ENCODE results near the gene CFAP97D1.

Gene CFAP97D1

GRCh38 chr17:43834106-43834505, 53.9 kb downstream of the CFAP97D1 start:
- no peak for TF ChIP-seq CTCF (IDR thresholded peaks at IDR 0.05)
- Histone ChIP-seq H3K36me3 (peaks cover 0 to 22% (median 6%) of the 10 kb centered on the region in 3 donors), H3K4me1 (peaks cover 0 to 22% (median 18%) of the 10 kb centered on the region in 4 donors), H3K27ac (no peak overlapping the region), H3K9me3 (no peaks in the 10 kb centered on the region), H3K4me3 (no peak overlapping the region), H3K27me3 (no peaks in the 10 kb centered on the region)
- intact Hi-C loops (cut with DNase I; ENCODE audit: low total_unique reads) = loop anchor here (10.0 kb wide), 1 partner anchor 49 kb away; the partner anchor contains the start of gene CFAP97D1
- DNase-seq = no peak

Measured in tibial artery (tissue), 4 donors.